Vagina (tissue), 2 donors: Measurements from ENCODE around the gene ANO10.

Source experiments
- CTCF ChIP-seq, 3 experiments: fragments of 450-650 bp in 2 of 3; fragments of 200-600 bp in 1 of 3; sonication (generic) in 1 of 3; IDR thresholded peaks; one replicate each; pipeline ENCODE4 v1.5.1; 2017 to 2019; ENCODE audit warnings: antibody characterized with exemption in 3 of 3, mild to moderate bottlenecking in 2 of 3, moderate library complexity in 2 of 3
- POLR2A ChIP-seq, 2 donors: fragments of 450-650 bp; IDR thresholded peaks; one replicate each; pipeline ENCODE4 v1.6.1; 2017; ENCODE audit warnings: antibody characterized with exemption in 2 of 2, mild to moderate bottlenecking in 2 of 2, moderate library complexity in 2 of 2

GRCh38 chr3:43641306-43642114 lies 19.7 kb upstream of the ANO10 start:
- TF ChIP-seq CTCF (IDR thresholded peaks at IDR 0.05) = no peak
- no peak for TF ChIP-seq POLR2A (IDR thresholded peaks at IDR 0.05)
